Fibroblast of villous mesenchyme (primary cell): ENCODE results near the gene CHRNG. TPM values are rescaled to one million over a fixed set of nuclear protein-coding genes. Genes with fewer than 3 reads are reported as not detected.

Experiments
- DNase-seq: peaks from one replicate; pipeline ENCODE4 v3.0.0-alpha.2; 2010; ENCODE audit warnings: low read depth
- H3K4me3 ChIP-seq: 2 replicates; pipeline ENCODE4 v1.5.1; 2011; ENCODE audit warnings: low read depth, mild to moderate bottlenecking, low read length
- CTCF ChIP-seq: IDR thresholded peaks from 2 replicates; pipeline ENCODE4 v1.5.1; 2012; ENCODE audit warnings: low read depth, mild to moderate bottlenecking, low read length; ENCODE audit not compliant: insufficient read depth
- total RNA-seq: library from RNA; depleted of rRNA; stranded (reverse); fragments of >200 nt; gene quantifications from 2 replicates; pipeline ENCODE4 v1.2.3, GENCODE V29; 2012

The CHRNG gene
- total RNA-seq, 1 donor: not detected

GRCh38 chr2:232588031-232588430 is 48.5 kb downstream of the CHRNG start:
- no peak for TF ChIP-seq CTCF
- no peak for DNase-seq

GRCh38 chr2:232588680-232589585 is 49.4 kb downstream of the CHRNG start:
- H3K4me3 ChIP-seq: no peak overlapping the region
- TF ChIP-seq CTCF: no peak
- peak; percentile 39 for DNase-seq

More at GRCh38 chr2:232588031-232588430, 48.5 kb downstream of the CHRNG start:
- H3K4me3 ChIP-seq: no peak overlapping the region

- no peak for TF ChIP-seq CTCF
- no peak overlapping the region for H3K4me3 ChIP-seq
- DNase-seq: peak; percentile 79
These were observed 53.4 kb downstream of the CHRNG start for GRCh38 chr2:232592772-232593395.

- no peak overlapping the region for H3K4me3 ChIP-seq
- DNase-seq: no peak
- TF ChIP-seq CTCF: no peak
These were observed 54.5 kb downstream of the CHRNG start for GRCh38 chr2:232593982-232594381.

Other genes starting within 250 kb of the CHRNG start
- gene ALPP, start 160.9 kb upstream of the CHRNG start, total RNA-seq: not detected in 2 replicates
- gene ALPG, start 132.8 kb upstream of the CHRNG start, total RNA-seq: not detected in 2 replicates
- not detected in 2 replicates for gene ALPI, start 83.5 kb upstream of the CHRNG start, total RNA-seq
- gene ECEL1, start 51.9 kb upstream of the CHRNG start, total RNA-seq: under 0.01 TPM in 1 of 2 replicates, not detected in the other
- not detected in 2 replicates for gene PRSS56, start 19.3 kb upstream of the CHRNG start, total RNA-seq
- gene CHRND, start 13.5 kb upstream of the CHRNG start, total RNA-seq: not detected in 2 replicates
- 4.2 and 5.2 TPM in 2 replicates for gene TIGD1, start 10.9 kb downstream of the CHRNG start, total RNA-seq
- 74.7 and 76.3 TPM in 2 replicates for gene EIF4E2, start 11.0 kb downstream of the CHRNG start, total RNA-seq
- gene EFHD1, start 93.9 kb downstream of the CHRNG start, total RNA-seq: 1.7 and 2.3 TPM in 2 replicates
- gene GIGYF2, start 157.6 kb downstream of the CHRNG start, total RNA-seq: 46.4 and 63.9 TPM in 2 replicates
- not detected in 2 replicates for gene KCNJ13, start 236.9 kb downstream of the CHRNG start, total RNA-seq